Measurements from ENCODE around the gene CFAP99.

- TF ChIP-seq RARB (CRISPR knock-in tag; IDR thresholded peaks at IDR 0.05) (no peak), CREB5 (CRISPR knock-in tag; IDR thresholded peaks at IDR 0.05; ENCODE audit: low read depth) (no peak), ARNTL (CRISPR knock-in tag; IDR thresholded peaks at IDR 0.05; ENCODE audit: borderline replicate concordance, low read depth) (no peak), ZNF8 (CRISPR knock-in tag; IDR thresholded peaks at IDR 0.05) (no peak), ZFP30 (CRISPR knock-in tag; IDR thresholded peaks at IDR 0.05) (no peak), ZC3H10 (CRISPR knock-in tag; IDR thresholded peaks at IDR 0.05) (no peak), ZFP3 (CRISPR knock-in tag; IDR thresholded peaks at IDR 0.05) (no peak), TOX (CRISPR knock-in tag; IDR thresholded peaks at IDR 0.05; ENCODE audit: borderline replicate concordance) (no peak), SNAI2 (CRISPR knock-in tag; IDR thresholded peaks at IDR 0.05) (no peak), ZNF565 (CRISPR knock-in tag; conservative IDR thresholded peaks at IDR 0.05; ENCODE audit: low read depth) (no peak), ISL1 (CRISPR knock-in tag; IDR thresholded peaks at IDR 0.05) (no peak)
- TF ChIP-seq, protein P1, sequence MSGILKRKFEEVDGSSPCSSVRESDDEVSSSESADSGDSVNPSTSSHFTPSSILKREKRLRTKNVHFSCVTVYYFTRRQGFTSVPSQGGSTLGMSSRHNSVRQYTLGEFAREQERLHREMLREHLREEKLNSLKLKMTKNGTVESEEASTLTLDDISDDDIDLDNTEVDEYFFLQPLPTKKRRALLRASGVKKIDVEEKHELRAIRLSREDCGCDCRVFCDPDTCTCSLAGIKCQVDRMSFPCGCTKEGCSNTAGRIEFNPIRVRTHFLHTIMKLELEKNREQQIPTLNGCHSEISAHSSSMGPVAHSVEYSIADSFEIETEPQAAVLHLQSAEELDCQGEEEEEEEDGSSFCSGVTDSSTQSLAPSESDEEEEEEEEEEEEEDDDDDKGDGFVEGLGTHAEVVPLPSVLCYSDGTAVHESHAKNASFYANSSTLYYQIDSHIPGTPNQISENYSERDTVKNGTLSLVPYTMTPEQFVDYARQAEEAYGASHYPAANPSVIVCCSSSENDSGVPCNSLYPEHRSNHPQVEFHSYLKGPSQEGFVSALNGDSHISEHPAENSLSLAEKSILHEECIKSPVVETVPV (CRISPR knock-in tag; IDR thresholded peaks at IDR 0.05), result no peak
- TF ChIP-seq, protein P2, sequence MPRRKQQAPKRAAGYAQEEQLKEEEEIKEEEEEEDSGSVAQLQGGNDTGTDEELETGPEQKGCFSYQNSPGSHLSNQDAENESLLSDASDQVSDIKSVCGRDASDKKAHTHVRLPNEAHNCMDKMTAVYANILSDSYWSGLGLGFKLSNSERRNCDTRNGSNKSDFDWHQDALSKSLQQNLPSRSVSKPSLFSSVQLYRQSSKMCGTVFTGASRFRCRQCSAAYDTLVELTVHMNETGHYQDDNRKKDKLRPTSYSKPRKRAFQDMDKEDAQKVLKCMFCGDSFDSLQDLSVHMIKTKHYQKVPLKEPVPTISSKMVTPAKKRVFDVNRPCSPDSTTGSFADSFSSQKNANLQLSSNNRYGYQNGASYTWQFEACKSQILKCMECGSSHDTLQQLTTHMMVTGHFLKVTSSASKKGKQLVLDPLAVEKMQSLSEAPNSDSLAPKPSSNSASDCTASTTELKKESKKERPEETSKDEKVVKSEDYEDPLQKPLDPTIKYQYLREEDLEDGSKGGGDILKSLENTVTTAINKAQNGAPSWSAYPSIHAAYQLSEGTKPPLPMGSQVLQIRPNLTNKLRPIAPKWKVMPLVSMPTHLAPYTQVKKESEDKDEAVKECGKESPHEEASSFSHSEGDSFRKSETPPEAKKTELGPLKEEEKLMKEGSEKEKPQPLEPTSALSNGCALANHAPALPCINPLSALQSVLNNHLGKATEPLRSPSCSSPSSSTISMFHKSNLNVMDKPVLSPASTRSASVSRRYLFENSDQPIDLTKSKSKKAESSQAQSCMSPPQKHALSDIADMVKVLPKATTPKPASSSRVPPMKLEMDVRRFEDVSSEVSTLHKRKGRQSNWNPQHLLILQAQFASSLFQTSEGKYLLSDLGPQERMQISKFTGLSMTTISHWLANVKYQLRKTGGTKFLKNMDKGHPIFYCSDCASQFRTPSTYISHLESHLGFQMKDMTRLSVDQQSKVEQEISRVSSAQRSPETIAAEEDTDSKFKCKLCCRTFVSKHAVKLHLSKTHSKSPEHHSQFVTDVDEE (CRISPR knock-in tag; IDR thresholded peaks at IDR 0.05), result no peak
Observed at GRCh38 chr4:2500547-2500946, 81.8 kb downstream of the CFAP99 start.

All from SK-N-SH treated with all-trans-retinoic acid at 6 μM for 48 hours (cell line).